Right lobe of liver (tissue), 4 donors: ENCODE results near the gene GNL3.

Source experiments
- POLR2A ChIP-seq: fragments of 450-650 bp; IDR thresholded peaks from one replicate; pipeline ENCODE4 v1.6.1; 2017; ENCODE audit warnings: antibody characterized with exemption, mild to moderate bottlenecking
- TF ChIP-seq, protein P1 (sequence below), 4 donors: fragments of 200-600 bp in 3 of 4; fragments of 450-650 bp in 1 of 4; IDR thresholded peaks; one replicate each; pipeline versions ENCODE4 v1.5.1 to v1.8.0; 2016 to 2022; ENCODE audit warnings: antibody characterized with exemption in 4 of 4, mild to moderate bottlenecking in 2 of 4
- donor health status: DM: no; HTN: no; CAD: no.
- donor health status: DM: no; HTN: no; CAD: no.
- donor health status: DM: no; HTN: yes; CAD: no.

DNA sequence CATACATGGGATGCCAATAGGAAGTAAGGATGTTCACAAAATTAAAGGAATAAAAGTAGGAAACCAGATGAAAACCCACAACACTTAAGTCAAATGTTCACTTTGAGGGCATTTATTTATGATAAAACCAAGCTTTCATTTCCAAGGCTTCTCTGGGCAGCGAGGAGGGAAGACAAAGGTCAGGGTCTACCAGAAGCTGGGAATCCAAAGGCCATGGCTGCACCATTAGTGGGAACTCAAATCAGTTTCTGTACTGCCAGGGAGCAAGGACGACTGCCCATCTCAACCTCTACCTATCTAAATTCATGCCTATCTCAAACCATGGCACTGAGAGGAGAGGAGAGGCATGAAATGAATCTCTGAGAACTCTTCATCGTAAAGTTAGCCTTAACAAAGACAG is 22.7 kb upstream of the GNL3 start:
- TF ChIP-seq, protein P1, sequence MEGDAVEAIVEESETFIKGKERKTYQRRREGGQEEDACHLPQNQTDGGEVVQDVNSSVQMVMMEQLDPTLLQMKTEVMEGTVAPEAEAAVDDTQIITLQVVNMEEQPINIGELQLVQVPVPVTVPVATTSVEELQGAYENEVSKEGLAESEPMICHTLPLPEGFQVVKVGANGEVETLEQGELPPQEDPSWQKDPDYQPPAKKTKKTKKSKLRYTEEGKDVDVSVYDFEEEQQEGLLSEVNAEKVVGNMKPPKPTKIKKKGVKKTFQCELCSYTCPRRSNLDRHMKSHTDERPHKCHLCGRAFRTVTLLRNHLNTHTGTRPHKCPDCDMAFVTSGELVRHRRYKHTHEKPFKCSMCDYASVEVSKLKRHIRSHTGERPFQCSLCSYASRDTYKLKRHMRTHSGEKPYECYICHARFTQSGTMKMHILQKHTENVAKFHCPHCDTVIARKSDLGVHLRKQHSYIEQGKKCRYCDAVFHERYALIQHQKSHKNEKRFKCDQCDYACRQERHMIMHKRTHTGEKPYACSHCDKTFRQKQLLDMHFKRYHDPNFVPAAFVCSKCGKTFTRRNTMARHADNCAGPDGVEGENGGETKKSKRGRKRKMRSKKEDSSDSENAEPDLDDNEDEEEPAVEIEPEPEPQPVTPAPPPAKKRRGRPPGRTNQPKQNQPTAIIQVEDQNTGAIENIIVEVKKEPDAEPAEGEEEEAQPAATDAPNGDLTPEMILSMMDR (IDR thresholded peaks at IDR 0.05): no peak
- TF ChIP-seq POLR2A: no peak
